Neutrophil (primary cell): ENCODE data around the gene FAM50B.

ENCODE experiments used
- H3K27ac ChIP-seq: fragments of 200-600 bp; sonication (generic); 2 replicates; pipeline ENCODE4 v1.5.1; 2016; ENCODE audit warnings: mild to moderate bottlenecking, moderate library complexity
- H3K27me3 ChIP-seq: fragments of 200-600 bp; sonication (generic); 2 replicates; pipeline ENCODE4 v1.6.0; 2016; ENCODE audit warnings: mild to moderate bottlenecking
- H3K36me3 ChIP-seq: fragments of 200-600 bp; sonication (generic); 2 replicates; pipeline ENCODE4 v1.5.1; 2017
- H3K4me1 ChIP-seq, 2 experiments: fragments of 200-600 bp in 1 of 2; sonication (generic) in 1 of 2; 1 replicate in 1 of 2; 2 replicates in 1 of 2; pipeline versions ENCODE4 v1.5.1 to v1.6.1; 2013 to 2016; ENCODE audit warnings: low read depth in 1 of 2, low read length in 1 of 2, mild to moderate bottlenecking in 1 of 2, moderate library complexity in 1 of 2; ENCODE audit not compliant: control insufficient read depth in 1 of 2, insufficient read depth in 1 of 2
- H3K4me3 ChIP-seq, 2 experiments: fragments of 200-600 bp in 1 of 2; sonication (generic) in 1 of 2; 1 replicate in 1 of 2; 2 replicates in 1 of 2; pipeline ENCODE4 v1.5.1; 2013 to 2016; ENCODE audit warnings: low read depth in 1 of 2, low read length in 1 of 2, mild to moderate bottlenecking in 1 of 2, moderate library complexity in 1 of 2
- H3K9me3 ChIP-seq: fragments of 200-600 bp; sonication (generic); 2 replicates; pipeline ENCODE4 v1.5.1; 2016
- CTCF ChIP-seq: fragments of 200-600 bp; sonication (generic); IDR thresholded peaks from 2 replicates; pipeline ENCODE4 v1.5.1; 2016; ENCODE audit warnings: antibody characterized with exemption

FAM50B gene

GRCh38 chr6:3848925-3849605, at the start of gene FAM50B:
TSS of gene FAM50B (plus strand) at chr6:3849373. CDS start at chr6:3849812, 439 bp downstream.
- Histone ChIP-seq H3K36me3 (no peaks in the 10 kb centered on the region), H3K27me3 (no peaks in the 10 kb centered on the region), H3K4me1 (peaks cover 9 to 12% of the 10 kb centered on the region in 2 experiments), H3K4me3 (peak within 1 kb of the TSS; percentile 58 to 60), H3K9me3 (no peaks in the 10 kb centered on the region), H3K27ac (peak within 1 kb of the TSS; percentile 14)
- peak; percentile 87 for TF ChIP-seq CTCF

- H3K4me3 ChIP-seq = no peak overlapping the region
- no peaks in the 10 kb centered on the region for H3K27me3 ChIP-seq
- no peaks in the 10 kb centered on the region for H3K36me3 ChIP-seq
- H3K9me3 ChIP-seq = no peaks in the 10 kb centered on the region
- TF ChIP-seq CTCF = no peak
- no peak overlapping the region for H3K27ac ChIP-seq
- no peaks in the 10 kb centered on the region for H3K4me1 ChIP-seq
Observed at GRCh38 chr6:3799719-3800118, 49.5 kb upstream of the FAM50B start.

GRCh38 chr6:3800850-3801591, 48.2 kb upstream of the FAM50B start:
- Histone ChIP-seq H3K27me3 (no peaks in the 10 kb centered on the region), H3K9me3 (no peaks in the 10 kb centered on the region), H3K36me3 (no peaks in the 10 kb centered on the region), H3K4me3 (no peak overlapping the region), H3K4me1 (no peaks in the 10 kb centered on the region), H3K27ac (no peak overlapping the region)
- no peak for TF ChIP-seq CTCF

GRCh38 chr6:3801960-3802359, 47.2 kb upstream of the FAM50B start:
- H3K27me3 ChIP-seq = no peaks in the 10 kb centered on the region
- TF ChIP-seq CTCF = no peak
- no peak overlapping the region for H3K4me3 ChIP-seq
- H3K36me3 ChIP-seq = no peaks in the 10 kb centered on the region
- H3K9me3 ChIP-seq = no peaks in the 10 kb centered on the region
- H3K4me1 ChIP-seq = no peaks in the 10 kb centered on the region
- no peak overlapping the region for H3K27ac ChIP-seq

- TF ChIP-seq CTCF = no peak
- Histone ChIP-seq H3K36me3 (no peaks in the 10 kb centered on the region), H3K27ac (no peak overlapping the region), H3K27me3 (no peaks in the 10 kb centered on the region), H3K4me3 (no peak overlapping the region), H3K4me1 (no peaks in the 10 kb centered on the region), H3K9me3 (no peaks in the 10 kb centered on the region)
Observed at GRCh38 chr6:3803627-3804468, 45.3 kb upstream of the FAM50B start.
